ENCODE data around the gene GALNT1.

The GALNT1 gene

DNA sequence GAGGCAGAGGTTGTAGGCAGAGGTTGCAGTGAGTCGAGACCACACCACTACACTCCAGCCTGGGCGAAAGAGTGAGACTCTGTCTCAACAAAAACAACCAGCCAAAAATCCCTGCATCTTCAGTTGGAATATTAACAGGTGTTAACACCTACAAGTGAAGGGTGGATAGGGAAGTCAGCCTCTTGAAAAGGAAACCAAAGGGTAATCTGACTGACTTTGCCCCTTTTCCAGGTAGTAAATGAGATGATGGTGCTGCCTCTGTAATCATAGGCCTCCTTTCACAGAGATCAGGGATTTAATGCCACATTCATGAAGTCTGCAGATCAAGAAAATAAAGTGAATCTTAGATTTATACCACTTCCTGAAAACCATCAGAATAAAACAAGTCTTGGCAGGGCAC lies 133.6 kb downstream of the GALNT1 start:
- FAIRE-seq (no peak), DNase-seq (ENCODE audit: insufficient read length, low spot score) (no peak)
- no peak for TF ChIP-seq POLR2A (IDR thresholded peaks at IDR 0.05; ENCODE audit: low read depth, low read length)

DNA sequence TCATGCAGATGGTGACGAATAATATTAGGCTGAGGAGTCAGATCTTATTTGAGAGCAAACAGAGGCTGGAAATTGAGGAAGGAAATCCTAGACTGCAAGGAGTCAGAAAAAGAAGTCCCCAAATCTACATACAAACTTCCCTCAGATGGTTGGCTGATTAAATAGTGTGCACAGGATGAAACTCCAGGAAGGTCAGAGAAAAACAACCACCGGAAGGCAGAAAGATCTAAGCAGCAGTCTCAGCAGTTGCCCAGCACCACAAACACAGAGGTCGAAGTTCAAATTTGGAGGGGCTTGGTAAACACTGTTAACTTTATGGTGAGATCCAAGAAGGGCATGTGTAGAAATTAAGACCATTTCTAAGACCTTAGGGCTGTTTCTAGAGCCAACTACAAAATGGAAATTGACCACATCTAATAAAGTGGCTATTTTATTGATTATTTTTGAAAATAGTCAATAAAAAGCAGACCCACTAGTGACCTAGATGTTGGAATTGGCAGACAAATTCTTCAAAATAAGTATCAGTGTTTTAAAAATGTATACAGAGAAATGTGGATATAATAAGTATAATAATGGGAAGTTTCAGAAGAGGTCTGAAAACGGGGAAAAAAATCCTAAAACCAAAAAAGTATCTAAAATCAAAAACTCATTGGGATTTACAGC lies 134.8 kb downstream of the GALNT1 start:
- DNase-seq (ENCODE audit: insufficient read length, low spot score) = no peak
- TF ChIP-seq POLR2A (IDR thresholded peaks at IDR 0.05; ENCODE audit: low read depth, low read length) = no peak
- no peak for FAIRE-seq

DNA sequence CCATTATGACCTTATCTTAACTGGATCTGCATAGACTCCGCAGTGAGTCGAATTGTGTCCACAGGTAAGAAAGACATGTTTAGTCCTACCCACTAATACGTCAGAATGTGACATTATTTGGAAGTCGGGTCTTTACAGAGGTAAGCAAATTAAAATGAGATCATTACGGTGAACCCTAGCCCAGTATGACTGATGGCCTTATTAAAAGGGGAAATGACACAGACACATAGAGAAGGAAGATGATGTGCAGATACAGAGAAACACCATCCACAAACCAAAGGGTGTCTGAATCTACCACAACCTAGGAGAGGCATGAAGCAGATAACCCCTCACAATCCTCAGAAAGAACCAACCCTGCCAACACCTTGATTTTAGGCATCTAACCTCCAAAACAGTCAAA lies 135.6 kb downstream of the GALNT1 start:
- TF ChIP-seq POLR2A (IDR thresholded peaks at IDR 0.05; ENCODE audit: low read depth, low read length) = no peak
- FAIRE-seq = no peak
- no peak for DNase-seq (ENCODE audit: insufficient read length, low spot score)

DNA sequence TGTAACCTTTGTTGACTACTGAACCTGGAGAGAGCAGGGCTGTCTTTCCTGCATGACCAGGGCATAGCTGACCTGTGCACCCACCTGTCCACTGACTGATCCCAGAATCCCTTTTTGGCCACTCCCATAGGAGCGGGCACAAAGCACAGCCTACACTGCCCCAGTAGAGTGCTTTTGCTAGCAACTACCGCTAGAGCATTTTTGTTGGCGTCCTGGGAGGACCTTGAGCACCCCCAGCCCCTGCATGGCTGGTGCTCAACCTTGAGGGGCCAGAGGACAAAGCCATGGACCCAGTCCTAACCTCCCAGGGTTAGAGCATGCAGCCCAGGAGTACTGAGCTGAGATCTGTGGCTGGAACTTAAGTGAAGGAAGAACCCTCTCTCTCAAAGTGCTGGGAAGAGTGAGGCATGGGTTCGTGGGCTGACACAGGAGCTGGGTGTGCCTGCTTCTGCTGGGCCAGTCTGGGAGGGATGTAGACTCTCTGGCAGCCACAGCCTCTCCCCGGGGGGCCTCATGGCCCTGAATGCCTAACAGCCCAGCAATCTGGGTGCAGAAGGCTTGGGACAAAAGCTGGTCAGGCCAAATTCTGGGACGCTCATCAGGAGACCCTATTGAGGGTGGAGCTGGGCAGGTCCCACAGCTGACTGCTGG lies 140.0 kb downstream of the GALNT1 start:
- FAIRE-seq = no peak
- no peak for TF ChIP-seq POLR2A (IDR thresholded peaks at IDR 0.05; ENCODE audit: low read depth, low read length)
- DNase-seq (ENCODE audit: insufficient read length, low spot score) = no peak

DNA sequence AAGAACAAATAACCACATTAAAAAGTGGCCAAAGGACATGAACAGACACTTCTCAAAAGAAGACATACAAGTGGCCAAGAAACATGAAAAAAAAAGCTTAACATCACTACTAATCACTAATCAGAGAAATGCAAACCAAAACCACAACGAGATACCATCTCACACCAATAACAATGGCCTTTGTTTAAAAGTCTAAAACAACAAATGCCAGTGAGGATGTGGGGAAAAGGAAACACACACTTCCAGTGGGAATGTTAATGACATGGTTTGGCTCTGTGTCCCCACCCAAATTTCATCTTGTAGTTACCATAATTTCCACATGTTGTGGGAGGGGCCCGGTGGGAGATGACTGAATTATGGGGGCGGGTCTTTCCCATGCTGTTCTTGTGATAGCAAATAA lies 147.1 kb downstream of the GALNT1 start:
- FAIRE-seq (no peak), DNase-seq (ENCODE audit: insufficient read length, low spot score) (no peak)
- TF ChIP-seq POLR2A (IDR thresholded peaks at IDR 0.05; ENCODE audit: low read depth, low read length) = no peak

DNA sequence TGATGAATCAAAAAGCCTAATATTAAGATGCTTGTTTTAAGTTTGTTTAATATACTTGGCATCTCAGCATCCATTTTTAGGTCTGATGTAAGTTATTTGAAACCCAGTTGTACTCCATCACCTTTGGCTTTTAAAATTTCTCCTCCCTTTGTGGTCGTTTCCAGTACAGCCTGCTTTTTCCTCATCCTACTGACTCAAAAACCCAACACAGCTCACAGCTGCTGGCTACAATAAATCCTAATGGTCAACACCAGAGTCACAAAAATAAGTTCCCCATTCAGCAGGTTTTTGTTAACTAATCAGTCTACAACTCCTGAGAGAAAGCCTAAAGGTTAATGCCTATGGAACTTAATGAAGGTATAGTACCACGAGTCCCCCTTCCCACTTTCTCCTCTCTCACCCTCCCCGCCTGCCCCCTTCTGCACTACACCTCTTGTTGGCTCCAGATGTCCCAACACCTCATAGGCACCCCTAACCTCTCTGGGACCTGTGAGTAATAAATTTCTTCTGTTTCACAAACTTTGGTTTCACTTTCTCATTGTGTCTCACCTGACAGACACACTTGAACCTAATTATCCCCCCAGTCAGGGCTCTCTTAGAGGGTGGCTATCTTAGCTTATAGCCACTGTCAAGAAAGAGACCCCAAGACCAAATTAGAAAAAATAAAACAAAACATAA lies 148.6 kb downstream of the GALNT1 start:
- DNase-seq (ENCODE audit: insufficient read length, low spot score) (no peak), FAIRE-seq (no peak)
- TF ChIP-seq POLR2A (IDR thresholded peaks at IDR 0.05; ENCODE audit: low read depth, low read length) = no peak

DNA sequence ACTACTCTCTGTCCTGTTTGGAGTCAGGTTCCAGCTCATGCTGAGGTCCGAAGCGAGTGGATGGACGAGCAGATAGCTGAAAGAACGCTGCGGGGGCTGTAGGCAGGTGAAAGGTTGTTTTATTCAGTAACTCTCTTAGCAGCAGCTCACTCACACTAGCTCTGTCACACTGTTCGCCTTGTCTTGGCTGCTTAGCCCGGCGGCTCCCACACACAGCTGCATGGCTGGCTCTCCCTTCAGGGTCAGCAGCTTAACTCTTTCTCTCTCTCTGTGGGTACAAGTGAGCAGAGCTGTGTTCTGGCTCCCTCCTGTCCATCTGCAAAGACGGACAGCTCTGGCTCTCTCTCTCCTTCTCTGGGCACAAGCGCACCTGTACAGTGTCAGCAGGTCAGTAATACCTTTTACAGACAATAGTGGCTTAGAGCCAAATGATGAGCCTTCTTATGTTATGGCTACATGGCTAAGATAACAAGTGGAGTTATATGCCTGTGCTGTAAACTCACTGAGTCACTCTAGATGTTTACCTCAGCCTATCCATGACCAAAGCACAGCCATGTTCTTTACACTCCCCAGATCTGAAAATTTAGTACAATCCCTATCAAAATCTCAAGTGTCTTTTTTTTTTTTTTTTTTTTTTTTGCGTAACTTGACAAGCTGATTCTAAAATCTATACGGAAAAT lies 149.3 kb downstream of the GALNT1 start:
- no peak for TF ChIP-seq POLR2A (IDR thresholded peaks at IDR 0.05; ENCODE audit: low read depth, low read length)
- FAIRE-seq (no peak), DNase-seq (ENCODE audit: insufficient read length, low spot score) (no peak)

DNA sequence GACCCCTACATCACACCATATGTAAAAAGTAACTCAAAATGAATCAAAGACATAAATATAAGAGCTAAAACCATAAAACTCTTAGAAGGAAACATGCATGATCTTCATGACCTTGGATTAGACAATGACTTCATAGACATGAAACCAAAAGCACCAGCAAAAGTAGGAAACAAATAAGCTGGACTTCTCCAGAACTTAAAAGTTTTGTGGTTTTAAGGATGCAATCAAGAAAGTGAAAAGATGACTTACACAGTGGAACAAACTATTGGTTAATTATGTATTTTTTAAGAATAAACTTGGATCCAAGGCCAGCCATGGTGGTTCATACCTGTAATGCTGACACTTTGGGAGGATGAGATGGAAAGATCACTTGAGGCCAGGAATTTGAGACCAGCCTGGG lies 150.2 kb downstream of the GALNT1 start:
- FAIRE-seq (no peak), DNase-seq (ENCODE audit: insufficient read length, low spot score) (no peak)
- TF ChIP-seq POLR2A (IDR thresholded peaks at IDR 0.05; ENCODE audit: low read depth, low read length) = no peak

DNA sequence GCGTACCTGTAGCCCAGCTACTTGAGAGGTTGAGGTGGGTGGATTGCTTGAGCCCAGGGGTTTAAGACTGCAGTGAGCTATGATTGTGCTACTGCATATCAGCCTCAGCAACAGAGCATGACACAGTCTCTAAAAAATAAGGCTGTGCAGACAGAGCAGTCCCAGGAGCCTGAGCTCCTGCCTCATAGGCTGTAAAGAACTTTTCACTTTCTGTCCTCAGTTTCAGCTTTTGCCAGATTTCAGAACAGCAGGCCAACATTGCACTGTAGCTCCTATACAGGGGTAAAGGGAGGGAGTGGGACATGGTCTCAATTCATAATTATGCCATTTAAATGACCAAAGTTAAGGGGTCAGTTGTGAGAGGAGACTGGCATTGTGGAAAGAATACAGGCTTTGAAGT lies 150.6 kb downstream of the GALNT1 start:
- FAIRE-seq = no peak

DNA sequence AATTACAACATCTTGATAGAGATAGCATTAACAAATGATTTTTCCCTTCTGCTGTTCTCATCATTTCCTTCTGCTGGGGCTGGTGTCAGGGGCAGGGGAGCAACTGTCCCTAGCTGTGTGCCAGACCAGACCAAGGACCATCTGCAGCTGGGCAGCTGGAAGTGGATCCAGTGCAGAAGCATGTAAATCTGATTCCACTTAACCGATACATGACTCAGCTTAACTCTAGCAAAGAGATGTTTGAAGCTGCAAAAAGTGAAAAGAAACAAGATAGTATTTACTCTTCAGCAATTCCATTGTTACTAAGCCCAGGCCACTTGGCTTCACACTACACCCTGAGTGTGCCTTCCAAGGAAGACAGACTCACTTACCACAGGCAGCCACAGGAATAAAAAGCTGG lies 151.1 kb downstream of the GALNT1 start:
- FAIRE-seq (no peak), DNase-seq (ENCODE audit: insufficient read length, low spot score) (no peak)
- no peak for TF ChIP-seq POLR2A (IDR thresholded peaks at IDR 0.05; ENCODE audit: low read depth, low read length)

More for the DNA sequence above, 150.6 kb downstream of the GALNT1 start:
- no peak for TF ChIP-seq POLR2A (IDR thresholded peaks at IDR 0.05; ENCODE audit: low read depth, low read length)
- DNase-seq (ENCODE audit: insufficient read length, low spot score) = no peak

DNA sequence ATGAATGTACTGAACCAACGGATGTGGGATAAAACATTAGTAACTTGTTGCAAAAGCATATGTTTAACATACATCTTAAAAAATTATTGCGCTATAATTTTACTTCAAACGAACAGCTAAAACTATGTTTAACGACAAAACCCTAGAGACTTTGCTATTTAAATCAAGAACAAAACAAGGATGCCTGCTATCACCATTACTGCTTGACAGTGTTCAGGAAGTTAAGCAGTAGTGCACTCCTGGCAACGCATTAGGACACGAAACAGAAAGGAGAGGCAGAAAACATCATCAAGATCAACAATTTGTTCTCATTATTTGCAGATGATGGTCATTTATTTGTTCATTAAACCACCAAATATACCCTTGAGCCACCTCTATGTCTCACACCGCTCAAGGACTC lies 151.9 kb downstream of the GALNT1 start:
- no peak for FAIRE-seq
- TF ChIP-seq POLR2A (IDR thresholded peaks at IDR 0.05; ENCODE audit: low read depth, low read length) = no peak

DNA sequence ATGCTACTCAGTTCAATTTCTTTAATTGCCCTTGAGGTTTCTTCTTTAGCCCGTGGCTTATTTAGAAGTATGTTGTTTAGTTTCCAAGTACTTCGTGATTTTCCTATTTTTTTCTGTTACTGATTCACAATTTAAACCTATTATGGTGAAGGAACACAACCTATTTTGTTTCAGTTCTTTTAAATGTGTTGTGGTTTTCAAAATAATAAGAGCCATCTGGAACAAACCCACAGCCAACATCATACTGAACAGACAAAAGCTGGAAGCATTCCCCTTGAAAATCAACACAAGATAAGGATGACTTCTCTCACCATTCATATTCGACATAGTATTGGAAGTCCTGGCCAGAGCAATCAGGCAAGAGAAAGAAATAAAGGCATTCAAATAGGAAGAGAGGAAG lies 155.2 kb downstream of the GALNT1 start:
- TF ChIP-seq POLR2A (IDR thresholded peaks at IDR 0.05; ENCODE audit: low read depth, low read length) = no peak
- no peak for FAIRE-seq
- no peak for DNase-seq (ENCODE audit: insufficient read length, low spot score)

More for the DNA sequence above, 151.9 kb downstream of the GALNT1 start:
- no peak for DNase-seq (ENCODE audit: insufficient read length, low spot score)

DNA sequence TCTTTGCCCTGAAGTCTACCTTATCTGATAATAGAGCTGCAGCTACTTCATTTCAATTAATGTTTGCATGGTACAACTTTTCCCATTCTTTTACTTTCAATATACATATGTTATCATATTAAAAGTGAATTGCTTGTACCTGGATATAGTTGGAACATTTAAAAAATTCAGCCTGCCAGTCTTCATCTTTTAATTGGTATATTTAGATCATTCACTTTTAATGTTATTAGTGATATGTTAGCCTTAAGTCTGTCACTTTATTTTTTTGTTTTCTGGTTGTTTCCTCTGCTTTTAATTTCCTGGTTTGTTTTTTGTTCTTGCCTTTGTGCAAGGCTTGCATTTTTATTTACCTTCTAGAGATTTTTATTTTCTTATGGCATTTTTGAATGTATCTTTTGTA lies 158.2 kb downstream of the GALNT1 start:
- DNase-seq (ENCODE audit: insufficient read length, low spot score) (no peak), FAIRE-seq (no peak)
- no peak for TF ChIP-seq POLR2A (IDR thresholded peaks at IDR 0.05; ENCODE audit: low read depth, low read length)

DNA sequence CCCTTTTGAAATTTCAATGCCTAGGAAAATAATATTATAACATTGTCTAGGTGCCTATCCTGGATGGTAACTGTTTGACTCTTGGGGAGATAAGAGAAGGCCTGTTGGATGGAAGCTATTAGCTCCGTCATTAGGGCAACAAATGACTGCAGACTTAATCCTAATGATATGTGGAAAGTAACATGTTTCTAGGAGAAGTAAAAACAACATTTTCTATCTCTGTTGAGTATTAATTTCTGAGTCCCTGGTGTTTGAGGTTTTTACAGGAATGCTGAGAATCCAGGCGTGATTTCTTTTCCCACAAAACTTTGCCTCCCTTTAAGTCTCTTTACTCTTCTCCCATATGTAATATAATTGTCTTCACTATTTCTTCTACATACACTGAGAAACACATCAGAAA lies 159.1 kb downstream of the GALNT1 start:
- no peak for FAIRE-seq
- TF ChIP-seq POLR2A (IDR thresholded peaks at IDR 0.05; ENCODE audit: low read depth, low read length) = no peak
- no peak for DNase-seq (ENCODE audit: insufficient read length, low spot score)

Data from H54 (cell line).